Activated CD4-positive, alpha-beta T cell treated with anti-CD3 and anti-CD28 coated beads, Interleukin-10, Interleukin-2, amounts not matched to agents 100 ng/mL and 50 ng/mL, durations not matched to agents 16 hours and 8 hours (primary cell): ENCODE results near the gene FNDC10.

Experiments used
- DNase-seq: peaks from one replicate; pipeline ENCODE4 v3.0.0-alpha.2; 2020

FNDC10 gene

DNA sequence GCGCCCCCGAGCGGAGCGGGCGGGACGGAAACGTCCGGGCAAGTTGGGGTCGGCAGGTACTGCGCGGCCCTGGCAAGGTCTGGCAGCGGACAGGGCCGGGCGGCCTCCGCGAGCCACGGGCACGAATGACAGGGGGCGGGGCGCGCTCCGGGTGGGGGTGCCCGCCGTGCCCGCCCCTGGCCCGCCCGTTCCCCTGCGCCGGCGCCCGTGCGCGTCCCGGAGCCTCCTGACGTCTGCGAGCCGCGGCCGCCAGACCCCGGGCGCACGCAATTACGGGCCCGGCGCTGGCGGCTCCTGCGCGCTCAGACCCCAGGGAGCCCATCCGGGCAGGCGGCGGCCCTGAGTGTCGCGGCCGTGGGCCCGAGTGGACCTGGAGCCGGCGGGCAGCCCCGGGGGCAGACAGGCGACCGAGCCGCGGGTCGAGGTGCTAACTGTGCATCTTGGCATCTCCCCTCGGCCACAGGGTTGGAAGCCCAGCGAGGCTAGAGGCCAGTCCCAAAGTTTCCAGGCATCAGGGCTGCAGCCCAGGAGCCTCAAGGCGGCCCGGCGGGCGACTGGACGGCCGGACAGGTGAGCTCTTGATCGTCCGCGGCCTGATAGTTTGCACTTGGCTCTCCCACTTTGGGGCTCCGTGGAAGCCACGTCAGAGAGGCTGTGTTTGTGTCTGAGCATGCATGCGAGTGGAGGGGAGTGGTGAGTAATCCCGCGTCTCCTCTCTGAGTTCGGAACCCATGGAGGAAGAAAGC lies 16.3 kb upstream of the FNDC10 start:
- peak; percentile 35 for DNase-seq

DNA sequence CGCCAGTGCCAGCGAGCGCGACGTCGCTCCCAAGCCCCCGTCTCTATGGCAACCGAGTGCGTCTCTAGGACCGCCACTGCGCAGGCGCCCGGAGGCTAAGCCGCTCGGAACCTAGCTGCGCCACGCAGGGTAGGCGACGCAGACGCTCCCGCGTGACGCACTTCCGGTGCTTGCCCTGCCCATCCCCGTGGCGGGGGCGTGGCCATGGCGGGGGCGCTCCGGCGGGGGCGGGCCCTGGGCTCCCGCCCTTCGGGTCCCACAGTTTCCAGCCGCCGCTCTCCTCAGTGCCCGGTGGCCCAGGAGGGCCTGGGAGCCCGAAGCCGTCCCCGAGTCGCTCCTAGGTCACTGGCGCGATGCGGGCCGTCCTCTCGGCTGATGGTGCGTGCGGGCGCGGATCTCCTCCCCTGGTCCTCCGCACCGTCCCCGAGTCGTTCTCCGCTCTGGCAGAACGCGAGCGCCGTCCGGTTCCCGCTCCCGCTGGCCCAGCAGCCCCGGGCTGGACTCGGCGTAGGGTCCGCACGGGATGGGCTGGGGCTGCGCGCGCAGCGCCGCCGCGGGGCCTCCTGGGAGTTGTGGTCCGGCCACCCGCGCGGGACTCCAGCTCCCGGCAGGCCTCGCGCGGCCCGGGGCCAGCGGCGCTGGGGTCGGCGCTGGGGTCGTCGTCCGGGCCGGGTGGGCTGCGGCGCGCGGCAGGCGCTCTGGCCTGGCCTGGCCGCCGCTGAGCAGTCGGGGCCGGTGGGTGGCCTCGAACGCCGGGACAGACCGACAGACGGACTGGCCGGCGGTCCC lies 15.5 kb upstream of the FNDC10 start, which contains the start of gene MIB2:
Gene MIB2, plus strand, starts transcription at position 245 of the 789 bp plus-strand sequence. CDS start 7,953 bp downstream, outside the sequence.
- peak; percentile 99 for DNase-seq

DNA sequence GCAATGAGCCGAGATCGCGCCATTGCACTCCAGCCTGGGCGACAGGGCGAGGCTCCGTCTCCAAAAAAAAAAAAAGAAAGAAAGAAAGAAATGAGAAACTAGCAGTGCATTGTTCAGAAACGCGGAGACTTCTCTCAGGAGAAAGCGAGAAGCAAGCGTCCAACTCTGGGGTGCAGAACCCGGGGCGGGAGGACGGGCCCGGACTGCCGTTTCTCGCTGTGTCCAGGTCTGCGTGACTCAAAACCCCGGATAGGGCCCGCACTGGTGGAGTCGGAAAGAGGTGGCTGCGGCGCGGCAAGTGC lies 15.0 kb upstream of the FNDC10 start:
- DNase-seq = no peak

DNA sequence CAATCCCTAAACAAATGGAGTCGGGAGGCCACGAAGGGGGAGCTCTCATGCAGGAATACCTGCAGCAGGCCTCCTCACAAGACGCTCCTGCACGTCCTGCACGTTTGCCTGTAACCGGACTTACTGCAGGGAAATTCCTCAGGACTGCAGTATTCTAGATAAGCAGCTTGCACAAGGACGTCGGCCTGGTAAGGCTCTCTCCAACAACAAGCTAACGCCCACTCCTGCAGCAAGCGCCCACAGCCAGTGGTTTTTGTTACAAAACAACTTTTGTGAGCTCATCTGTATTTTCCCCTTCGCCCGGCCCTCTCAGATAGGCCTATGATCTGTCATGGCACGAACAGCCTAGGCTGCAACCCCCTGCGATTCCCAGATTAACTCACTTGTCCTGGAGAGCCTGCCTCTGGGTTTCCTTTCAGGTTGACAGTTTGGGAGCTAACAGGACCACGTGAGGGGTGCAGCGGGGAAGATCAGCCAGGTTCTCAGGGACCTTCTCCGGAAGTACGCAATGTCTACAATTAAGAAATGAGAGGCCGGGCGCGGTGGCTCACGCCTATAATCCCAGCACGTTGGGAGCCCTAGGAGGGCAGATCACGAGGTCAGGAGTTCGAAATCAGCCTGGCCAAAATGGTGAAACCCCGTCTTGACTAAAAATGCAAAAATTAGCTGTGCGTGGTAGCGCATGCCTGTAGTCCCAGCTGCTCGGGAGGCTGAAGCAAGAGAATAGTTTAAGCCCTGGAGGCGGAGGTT lies 14.4 kb upstream of the FNDC10 start:
- peak; percentile 59 for DNase-seq

DNA sequence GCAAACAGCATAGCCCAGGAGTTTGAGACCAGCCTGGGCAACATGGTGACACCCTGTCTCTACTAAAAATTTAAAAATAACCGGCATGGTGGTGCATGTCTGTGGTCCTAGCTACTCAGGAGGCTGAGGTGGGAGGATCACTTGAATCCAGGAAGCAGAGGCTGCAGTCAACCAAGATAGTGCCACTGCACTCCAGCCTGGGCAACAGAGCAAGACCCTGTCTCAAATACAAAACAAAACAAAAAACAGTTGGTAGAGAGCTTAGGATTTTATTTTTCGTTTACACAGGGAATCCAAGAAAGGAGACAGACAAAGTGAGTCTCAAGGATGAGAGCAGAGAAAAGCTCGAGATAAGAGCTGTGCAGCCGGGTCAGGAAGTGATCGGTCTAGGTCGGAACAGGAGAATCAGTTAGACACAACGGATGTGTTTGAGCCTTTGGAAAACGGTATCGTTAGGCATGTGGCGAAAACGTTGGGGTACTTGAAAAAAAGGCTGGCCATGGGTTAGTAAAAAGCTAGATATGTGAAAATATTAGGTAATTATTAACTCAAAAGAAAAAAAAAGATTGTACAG lies 13.7 kb upstream of the FNDC10 start:
- no peak for DNase-seq

DNA sequence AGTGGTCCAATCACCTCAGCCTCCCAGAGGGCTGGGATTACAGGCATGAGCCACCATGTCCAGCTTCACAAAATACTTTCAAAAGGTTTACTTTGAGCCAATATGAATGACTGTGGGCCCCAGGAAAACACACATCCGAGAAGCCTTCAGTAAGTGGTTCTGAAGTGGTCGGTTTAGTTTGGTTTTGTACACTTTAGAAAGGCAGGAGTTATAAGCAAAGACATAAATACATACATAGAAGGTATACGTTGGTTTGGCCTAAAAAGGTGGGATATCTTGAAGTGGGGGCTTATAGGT lies 12.1 kb upstream of the FNDC10 start:
- no peak for DNase-seq

DNA sequence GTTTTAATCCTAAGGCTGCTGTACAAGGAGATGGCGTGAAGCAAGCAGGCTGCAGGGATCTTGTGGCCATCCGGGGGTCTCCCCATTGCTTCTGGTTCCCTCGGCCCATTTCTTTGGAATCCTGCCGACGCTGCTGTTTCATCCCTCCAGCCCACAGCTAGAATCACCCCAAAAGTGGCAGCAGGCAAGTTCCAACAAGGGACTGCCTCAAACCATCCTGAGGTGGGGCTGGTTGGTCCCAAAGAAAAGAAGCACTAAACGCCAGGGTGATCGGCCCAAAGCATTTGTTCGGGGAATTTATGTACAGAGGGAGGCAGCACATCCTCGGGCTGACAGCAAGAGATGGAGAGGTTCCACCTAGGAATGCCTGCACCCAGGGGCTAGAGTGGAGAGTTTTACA lies 10.9 kb upstream of the FNDC10 start:
- no peak for DNase-seq

DNA sequence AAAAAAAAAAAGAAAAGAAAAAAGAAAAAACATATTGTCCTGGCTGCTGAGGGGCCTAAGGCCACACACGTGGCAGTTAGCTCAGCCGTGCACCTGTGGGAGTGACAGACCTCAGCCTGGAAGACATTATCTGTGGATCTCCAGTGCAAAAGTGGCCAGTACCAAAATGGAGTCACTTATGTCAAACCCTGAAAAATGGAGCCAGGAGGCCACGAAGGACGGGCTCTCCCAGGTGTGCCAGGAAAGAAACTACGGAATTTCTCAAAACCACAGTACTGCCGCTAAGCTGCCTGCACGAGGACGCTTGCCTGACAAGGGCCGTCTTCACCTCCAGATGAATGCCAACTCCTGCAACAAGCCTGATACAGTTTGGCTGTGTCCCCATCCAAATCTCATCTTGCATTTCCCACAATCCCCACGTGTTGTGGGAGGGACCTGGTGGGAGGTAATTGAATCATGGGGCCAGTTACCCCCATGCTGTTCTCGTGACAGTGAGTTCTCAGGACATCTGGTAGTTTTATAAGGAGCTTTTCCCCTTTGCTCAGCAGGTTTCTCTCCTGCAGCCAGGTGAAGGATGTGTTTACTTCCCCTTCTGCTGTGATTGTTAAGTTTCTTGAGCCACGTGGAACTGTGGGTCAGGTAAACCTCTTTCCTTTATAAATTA lies 10.0 kb upstream of the FNDC10 start:
- no peak for DNase-seq

- no peak for DNase-seq
Measured at GRCh38 chr1:1606232-1606631, 6.3 kb upstream of the FNDC10 start.

DNA sequence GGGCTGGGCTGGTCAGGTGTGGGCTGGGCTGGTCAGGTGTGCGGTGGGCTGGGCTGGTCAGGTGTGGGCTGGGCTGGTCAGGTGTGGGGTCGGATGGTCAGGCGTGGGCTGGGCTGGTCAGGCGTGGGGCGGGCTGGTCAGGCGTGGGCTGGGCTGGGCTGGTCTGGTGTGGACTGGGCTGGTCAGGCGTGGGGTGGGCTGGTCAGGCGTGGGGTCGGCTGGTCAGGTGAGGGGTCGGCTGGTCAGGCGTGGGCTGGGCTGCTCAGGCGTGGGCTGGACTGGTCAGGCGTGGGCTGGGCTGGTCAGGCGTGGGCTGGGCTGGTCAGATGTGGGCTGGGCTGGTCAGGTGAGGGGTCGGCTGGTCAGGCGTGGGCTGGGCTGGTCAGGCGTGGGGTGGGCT lies 5.8 kb upstream of the FNDC10 start:
- no peak for DNase-seq

DNA sequence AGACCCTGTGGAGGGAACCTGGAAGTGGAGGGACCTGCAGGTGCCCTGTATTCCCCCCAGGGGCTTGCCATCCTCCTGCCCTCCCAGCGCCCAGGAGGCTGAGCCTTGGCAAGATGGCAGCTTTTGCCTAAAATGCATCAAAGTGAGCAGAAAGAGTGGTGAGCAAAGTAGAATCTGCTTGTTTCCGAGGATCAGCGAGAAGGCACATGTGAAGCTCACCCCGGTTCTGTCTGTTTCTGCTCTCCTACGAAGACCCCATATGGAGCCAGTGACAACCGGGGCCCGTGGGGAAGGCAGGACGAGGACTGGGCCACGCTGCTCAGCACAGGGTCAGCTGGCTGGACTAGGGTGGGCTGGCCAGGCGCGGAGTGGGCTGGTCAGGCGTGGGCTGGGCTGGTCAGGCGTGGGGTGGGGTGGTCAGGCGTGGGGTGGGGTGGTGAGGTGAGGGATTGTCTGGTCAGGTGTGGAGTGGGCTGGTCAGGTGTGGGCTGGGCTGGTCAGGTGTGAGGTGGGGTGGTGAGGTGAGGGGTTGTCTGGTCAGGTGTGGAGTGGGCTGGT lies 5.2 kb upstream of the FNDC10 start:
- DNase-seq = no peak

GRCh38 chr1:1604374-1605033 lies 4.6 kb upstream of the FNDC10 start:
- DNase-seq = no peak

DNA sequence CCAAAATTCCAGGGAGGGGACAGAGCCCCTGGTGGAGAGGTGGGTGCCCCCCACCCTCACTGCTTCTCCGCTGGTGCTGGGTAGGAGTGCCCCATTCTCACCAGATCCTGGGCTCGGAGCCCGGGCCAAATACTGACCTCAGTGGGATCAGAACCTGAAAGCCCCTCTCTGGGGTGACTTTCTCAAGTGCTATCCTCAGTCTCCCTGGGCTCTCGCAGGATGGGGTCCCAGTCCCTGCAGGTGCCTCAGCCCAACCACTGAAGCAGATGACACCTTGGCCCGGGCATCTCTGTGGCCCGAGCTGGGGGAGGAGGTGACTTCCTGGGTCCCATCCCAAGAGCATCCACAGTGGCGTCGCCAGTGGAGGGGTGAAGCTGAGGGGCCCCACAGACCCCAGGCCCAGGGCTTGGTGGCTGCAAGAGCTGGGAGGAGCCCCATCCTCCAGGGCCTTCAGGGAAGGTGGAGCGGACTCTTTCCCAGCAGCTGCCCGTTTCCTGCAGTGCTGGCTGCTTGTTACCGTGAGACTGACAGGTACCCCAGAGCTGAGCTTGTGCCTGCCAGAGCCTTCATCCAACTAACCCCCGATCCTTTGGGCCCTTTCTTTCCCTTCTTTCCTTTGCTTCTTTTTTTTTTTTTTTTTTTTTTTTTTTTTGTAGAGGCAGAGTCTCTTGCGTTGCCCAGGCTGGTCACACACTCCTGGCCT lies 3.9 kb upstream of the FNDC10 start:
- DNase-seq = no peak

DNA sequence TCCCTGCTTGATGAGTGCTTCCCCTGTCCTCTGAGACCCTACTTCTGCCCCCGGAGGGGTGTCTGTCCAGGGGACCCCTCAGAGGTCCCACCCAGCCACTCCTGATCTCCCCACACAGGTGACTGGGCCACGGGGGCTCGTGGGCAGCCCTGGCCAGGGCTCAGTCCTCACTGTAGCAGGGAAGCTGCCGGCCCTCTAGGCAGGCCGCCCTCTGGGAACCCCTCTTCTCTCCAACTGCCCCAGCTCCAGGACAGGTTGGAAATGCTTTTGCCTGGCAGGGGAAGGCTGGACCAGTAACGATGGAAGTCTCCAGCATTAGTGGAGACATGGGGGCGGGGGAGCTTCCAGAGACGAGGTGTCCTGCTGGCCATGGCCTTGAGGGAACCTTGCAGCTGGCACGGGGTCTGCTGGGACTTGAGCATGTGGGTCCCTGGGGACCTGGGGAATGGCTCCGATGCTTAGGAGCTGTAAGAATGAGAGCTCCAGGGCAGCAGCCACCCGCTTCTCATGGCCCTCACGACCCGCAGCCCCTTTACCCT lies 3.1 kb upstream of the FNDC10 start:
- DNase-seq = no peak

DNA sequence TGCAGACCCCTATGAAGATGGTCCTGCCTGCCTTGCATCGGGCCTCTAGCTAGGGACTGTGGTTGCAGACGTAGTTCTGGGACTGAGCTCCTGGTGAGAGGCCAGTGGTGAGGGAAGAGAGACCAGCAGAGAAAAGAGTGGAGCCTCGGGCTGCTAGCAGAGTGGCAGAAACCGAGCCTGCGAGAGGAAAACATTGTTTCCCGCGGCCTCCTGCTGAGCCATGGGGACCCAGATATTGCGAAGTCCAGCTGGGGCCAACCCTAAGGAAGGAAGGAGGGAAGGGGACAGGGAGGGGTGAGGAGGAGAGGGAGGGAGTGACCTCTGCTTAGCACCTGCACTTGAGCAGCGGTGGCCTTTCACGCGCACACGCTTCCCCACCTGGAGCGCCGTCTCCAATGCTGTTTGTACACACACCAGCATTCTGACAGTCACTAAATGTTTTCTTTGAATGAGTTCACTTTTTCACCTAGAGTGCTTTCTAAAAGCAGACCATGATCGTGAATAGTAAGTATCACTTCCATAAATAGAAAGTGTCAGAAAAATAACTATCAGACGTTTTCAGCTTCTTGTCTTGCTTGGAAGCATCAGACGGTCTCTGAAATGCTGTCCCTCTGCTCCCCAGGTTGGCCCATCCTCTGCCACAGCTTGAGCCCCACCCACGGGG lies 2.5 kb upstream of the FNDC10 start:
- no peak for DNase-seq

DNA sequence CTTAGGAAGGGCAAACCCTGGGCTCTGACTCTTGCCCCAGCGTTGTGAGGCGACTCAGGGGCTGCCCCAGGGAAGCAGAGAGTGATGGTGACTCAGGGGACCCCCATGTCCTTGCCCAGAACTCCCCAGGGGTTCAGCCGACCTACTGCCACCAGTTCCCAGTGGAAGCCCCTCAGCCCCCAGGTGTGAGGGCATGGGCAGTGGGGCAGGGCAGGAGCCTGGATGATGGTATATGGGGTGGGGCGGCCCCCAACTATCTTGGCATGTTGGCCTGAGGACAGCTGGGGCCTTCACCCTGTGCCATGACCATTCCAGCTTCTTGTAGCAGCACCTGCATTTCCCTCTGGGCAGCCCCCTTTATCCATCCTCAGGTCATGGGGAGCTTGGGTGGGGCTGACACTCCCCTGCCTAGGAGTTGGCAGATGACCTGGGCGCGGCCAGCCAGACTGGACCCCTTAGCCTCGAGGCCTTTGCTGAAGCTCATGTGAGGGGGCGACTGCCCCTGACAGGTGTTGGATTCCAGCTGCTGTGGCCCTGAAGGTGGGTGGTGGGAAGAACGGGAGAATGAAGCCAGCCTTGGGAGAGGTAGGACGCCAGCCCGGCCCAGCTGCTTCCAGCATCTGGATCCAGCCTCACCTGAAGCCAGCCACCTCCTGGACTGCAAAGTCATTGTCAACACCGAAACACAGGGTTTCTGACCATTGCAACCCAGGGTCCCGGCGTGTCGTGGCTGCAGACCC lies 1.8 kb upstream of the FNDC10 start:
- no peak for DNase-seq

DNA sequence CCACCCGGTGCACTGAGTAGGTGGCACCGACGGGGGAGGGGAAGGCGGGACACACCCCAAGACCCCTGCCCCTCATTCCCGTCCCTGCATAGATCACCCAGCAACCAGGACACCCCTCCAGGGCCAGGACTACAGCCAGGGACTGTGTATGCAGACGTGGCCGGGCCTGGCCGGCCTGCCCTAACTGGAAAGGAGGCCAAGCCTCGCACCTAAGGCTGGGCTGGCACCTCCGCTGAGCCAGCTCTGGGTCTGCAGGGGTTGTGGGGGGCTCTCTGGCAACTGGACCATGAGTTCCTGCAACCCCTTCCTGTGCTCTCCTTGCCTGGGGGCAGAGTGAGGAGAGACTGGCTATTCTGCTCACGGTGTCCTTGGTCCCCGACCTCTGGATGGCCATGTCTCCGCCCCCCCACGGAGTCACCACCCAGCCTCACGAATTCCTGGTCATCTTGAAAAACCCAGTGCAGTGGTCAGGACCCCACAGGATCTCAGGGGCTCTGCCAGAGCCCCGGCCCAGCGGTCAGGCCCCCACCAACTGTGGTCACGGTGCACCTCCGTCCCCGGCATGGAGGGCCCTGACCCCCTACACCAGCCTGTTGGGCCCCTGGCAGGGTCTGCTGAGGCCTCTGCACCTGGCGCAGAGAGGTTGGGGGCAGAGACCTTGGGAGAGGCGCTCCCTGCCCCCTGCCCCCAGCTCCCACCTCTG lies 1.1 kb upstream of the FNDC10 start:
- no peak for DNase-seq

DNA sequence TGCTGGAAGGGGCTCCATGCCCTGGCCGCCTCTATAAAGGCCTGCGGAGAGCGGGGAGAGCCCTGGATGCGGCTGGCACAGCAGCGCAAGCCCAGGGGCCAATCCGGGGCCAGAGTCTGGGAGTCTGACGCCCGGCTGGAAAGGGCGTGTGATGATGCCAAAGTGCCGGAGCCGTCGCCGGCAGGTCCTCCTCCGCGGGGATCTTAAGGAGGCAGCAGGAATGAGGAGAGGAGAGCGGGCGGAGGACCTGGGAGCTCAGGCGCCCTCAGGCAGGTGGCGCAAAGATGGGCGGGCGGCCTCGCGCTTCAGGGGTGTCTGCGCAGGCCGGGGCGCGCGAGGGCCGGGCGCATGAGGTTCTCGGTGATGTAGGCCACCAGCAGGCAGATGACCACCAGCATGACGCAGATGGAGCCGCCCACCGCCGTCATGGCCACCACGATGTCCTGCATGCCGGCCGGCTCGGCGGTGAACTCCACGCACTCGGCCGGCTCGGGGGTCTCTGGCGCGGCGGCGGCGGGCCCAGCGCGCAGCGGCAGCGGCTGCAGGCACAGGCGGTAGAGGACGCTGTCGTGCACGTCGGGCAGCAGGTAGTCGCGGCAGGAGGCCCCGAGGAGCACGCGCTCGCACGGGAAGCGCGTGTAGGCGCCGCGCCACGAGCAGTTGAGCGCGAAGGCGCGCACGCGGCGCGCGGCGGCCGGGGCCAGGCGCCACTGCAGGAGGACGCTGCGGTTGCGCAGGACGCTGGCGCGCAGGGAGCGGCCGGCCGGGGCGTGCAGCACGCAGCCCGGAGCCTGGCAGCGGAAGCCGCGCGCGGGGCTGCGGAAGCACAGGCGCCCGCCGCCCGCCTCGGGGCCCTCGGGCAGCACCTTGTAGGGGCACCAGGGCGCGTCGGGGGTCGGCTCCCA lies 653 bp downstream of the FNDC10 start:
- DNase-seq = peak; percentile 46
